ENCODE data around the gene DDRGK1. TPM values are rescaled to one million over a fixed set of nuclear protein-coding genes. Genes with fewer than 3 reads are reported as not detected.
"Not testable (repeated sequence)": the region's sequence is repeated elsewhere in the genome, so short reads cannot be mapped to it uniquely, and the experiment has no call there.

DDRGK1 gene
- total RNA-seq, 3 donors from 2014 or later, result 65.4 to 75.8 (median 68.9) TPM

DNA sequence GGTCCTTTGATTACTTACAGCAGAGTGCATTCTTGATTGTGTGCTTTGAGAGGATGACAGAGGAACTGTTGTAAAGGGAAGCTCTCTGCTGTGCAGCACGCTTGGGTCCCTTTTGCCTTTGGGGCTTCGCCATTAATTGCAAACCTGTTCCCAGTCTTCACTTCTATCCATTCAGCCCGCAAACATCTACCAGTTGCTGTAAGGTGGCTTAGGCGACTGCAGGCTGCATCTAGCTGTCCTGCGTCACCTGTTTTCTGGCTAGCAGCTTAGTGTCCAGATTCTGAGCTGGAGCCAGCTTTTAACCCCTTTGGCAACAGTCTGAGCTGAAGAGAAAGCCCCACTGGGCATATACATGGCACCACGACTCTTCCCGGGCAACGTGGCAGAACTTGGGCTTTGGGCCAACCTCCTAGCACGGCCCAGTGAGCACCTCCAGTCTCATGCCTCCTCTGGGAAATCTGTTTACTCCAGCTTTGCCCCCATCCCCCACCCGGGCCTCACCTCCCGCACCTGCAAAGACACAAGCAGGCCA is 42.3 kb downstream of the DDRGK1 start:
- no peak for DNase-seq
- Mint-ChIP-seq H3K4me1 (ENCODE audit: low read depth) (peaks cover 23% of the 10 kb centered on the region), H3K4me3 (no peak overlapping the region), H3K9me3 (no peaks in the 10 kb centered on the region), H3K36me3 (ENCODE audit: insufficient read depth) (peaks cover 4% of the 10 kb centered on the region), H3K27me3 (ENCODE audit: low read depth) (no peaks in the 10 kb centered on the region)
- no peak for ATAC-seq

DNA sequence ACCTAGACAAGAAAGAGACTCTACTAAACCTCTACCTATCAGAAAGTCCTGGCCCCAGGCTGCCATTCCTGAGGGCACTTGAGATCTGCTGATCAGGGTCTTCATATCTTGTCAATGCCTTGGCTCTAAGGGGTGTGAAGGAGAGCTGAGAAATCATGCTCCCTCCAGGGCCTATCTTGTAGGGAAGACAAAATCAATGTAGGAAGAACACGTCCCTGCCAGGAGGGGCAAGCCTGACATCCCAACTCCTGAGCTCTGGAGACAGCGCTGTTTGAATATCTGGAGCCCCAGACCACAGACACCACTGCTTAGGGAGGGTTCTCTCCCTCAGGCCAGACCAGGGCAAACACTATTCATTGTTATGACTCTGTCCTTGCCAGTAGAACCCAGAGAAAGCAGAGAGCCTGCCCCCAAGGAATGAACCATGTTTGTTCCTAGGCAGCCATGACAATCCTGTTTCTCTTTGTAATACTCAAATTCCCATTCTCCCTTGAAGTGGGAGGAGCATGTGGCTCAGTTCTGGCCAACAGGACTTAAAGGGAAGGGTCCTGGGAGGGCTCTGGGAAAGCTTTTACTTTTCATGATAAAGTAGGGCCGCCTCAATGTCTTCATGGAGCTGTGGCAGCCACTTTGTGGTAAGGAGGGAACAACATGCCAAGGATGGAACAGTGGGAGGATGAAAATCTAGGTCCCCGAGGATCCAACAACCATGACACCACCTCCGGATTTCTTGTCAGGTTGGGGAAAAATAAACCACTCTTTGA is 43.0 kb downstream of the DDRGK1 start:
- Mint-ChIP-seq H3K9me3 (no peaks in the 10 kb centered on the region), H3K36me3 (ENCODE audit: insufficient read depth) (peaks cover 6% of the 10 kb centered on the region), H3K4me3 (peak overlapping the region; percentile 58), H3K4me1 (ENCODE audit: low read depth) (peaks cover 30% of the 10 kb centered on the region), H3K27me3 (ENCODE audit: low read depth) (no peaks in the 10 kb centered on the region)
- DNase-seq (no peak), ATAC-seq (no peak)

DNA sequence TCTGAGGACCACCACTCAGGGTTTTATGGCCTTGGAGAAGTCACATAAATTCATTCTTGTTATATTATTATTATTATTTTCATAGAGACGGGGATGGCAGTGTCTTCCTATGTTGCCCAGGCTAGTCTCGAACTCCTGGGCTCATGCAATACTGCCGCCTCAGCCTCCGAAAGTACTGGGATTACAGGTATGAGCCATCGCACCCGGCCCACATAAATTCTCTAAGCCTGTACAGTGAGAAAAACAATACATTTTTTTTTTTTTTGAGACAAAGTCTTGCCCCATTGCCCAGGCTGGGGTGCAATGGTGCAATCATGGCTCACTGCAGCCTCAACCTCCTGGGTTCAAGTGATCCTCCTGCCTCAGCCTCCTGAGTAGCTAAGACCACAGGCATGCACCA is 44.1 kb downstream of the DDRGK1 start:
- no peak for ATAC-seq
- H3K27me3 Mint-ChIP-seq (ENCODE audit: low read depth), result no peaks in the 10 kb centered on the region
- no peaks in the 10 kb centered on the region for H3K9me3 Mint-ChIP-seq
- no peak for DNase-seq
- peak overlapping the region; percentile 21 for H3K4me3 Mint-ChIP-seq
- H3K4me1 Mint-ChIP-seq (ENCODE audit: low read depth), result peaks cover 41% of the 10 kb centered on the region
- peaks cover 10% of the 10 kb centered on the region for H3K36me3 Mint-ChIP-seq (ENCODE audit: insufficient read depth)

DNA sequence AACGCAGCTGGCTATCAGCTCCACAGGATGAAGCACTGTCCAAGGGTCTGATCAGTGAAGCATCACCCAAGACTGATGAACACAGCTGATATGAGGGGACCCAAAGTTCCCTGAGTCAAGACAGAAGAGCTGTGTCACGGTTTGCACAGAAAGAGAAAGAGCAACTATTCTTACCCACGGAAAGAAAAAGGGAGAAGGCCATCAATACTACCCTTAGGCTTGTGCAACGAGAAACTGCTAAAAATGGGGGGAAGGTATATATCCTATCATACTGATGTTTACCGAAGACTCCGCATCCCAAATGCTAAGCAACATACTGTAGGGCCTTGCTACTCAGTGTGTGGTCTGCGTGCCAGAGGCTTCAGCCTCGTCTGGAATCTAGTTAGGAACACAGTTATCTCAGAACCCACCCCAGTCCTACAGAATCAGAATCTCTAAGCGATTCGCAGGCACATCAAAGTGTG is 45.5 kb downstream of the DDRGK1 start:
- H3K27me3 Mint-ChIP-seq (ENCODE audit: low read depth), result no peaks in the 10 kb centered on the region
- DNase-seq (no peak), ATAC-seq (peak; percentile 32 to 46)
- no peaks in the 10 kb centered on the region for H3K9me3 Mint-ChIP-seq
- H3K4me3 Mint-ChIP-seq, result peak overlapping the region; percentile 94
- H3K36me3 Mint-ChIP-seq (ENCODE audit: insufficient read depth), result peaks cover 11% of the 10 kb centered on the region
- peaks cover 49% of the 10 kb centered on the region for H3K4me1 Mint-ChIP-seq (ENCODE audit: low read depth)

DNA sequence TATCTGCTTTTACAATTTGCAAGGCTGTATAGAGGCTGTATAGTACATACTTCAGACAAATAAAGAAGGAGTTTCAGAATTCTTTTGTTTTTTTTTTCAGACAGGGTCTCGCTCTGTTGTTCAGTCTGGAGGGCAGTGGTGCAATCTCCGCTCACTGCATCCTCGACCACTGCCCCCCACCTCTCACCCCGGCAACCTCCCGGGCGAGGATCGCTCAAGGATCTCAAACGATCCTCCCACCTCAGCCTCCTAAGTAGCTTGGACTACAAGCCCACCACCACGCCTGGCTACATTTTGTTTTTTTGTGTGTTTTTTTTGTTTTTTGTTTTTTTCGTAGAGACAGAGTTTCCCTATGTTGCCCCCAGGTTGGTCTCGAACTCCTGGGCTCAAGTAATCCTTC is 46.7 kb downstream of the DDRGK1 start:
- no peaks in the 10 kb centered on the region for H3K27me3 Mint-ChIP-seq (ENCODE audit: low read depth)
- peak overlapping the region; percentile 80 for H3K4me3 Mint-ChIP-seq
- peaks cover 16% of the 10 kb centered on the region for H3K36me3 Mint-ChIP-seq (ENCODE audit: insufficient read depth)
- H3K4me1 Mint-ChIP-seq (ENCODE audit: low read depth), result peaks cover 58% of the 10 kb centered on the region
- peak in 1 of 2 donors; percentile 3 for ATAC-seq
- no peaks in the 10 kb centered on the region for H3K9me3 Mint-ChIP-seq
- no peak for DNase-seq

DNA sequence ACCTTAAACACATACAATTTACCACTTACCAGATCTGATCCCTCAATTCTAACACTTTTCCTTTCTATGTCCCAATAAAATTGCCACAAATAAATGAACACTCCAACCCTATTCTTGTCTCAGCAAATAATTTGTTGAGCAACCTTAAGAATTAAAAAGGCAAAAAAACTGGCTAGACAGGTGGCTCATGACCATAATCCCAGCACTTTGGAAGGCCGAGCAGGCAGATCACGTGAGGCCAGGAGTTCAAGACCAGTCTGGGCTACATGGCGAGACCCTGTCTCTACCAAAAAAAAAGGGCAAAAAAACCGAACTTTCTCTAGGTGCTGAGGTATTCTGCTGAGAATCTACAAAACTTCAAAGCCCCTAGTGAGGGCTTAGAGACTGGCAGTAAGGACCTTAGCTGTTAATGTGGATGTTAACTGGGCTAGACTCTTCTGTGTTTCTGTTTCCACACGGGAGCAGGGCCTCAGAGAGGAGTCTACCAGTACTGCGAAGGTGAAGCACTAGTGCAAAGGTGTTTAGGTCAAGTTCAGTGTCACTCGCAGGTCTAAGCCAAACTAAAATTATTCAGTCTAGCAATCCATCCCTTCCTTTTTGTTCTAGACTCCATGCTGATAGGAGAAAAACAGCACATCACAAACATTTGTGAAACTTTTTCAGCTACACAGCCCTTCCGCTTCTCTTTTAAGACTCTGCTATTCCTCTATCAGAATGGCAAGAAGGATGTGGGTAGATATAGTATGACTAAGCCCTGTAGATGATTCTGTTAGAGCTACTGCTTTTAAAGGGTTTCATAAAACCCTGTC is 47.5 kb downstream of the DDRGK1 start:
- DNase-seq (no peak), ATAC-seq (peak; percentile 80 to 86)
- Mint-ChIP-seq H3K9me3 (no peaks in the 10 kb centered on the region), H3K4me3 (peak overlapping the region; percentile 80), H3K36me3 (ENCODE audit: insufficient read depth) (peaks cover 16% of the 10 kb centered on the region), H3K4me1 (ENCODE audit: low read depth) (peaks cover 63% of the 10 kb centered on the region), H3K27me3 (ENCODE audit: low read depth) (no peaks in the 10 kb centered on the region)

DNA sequence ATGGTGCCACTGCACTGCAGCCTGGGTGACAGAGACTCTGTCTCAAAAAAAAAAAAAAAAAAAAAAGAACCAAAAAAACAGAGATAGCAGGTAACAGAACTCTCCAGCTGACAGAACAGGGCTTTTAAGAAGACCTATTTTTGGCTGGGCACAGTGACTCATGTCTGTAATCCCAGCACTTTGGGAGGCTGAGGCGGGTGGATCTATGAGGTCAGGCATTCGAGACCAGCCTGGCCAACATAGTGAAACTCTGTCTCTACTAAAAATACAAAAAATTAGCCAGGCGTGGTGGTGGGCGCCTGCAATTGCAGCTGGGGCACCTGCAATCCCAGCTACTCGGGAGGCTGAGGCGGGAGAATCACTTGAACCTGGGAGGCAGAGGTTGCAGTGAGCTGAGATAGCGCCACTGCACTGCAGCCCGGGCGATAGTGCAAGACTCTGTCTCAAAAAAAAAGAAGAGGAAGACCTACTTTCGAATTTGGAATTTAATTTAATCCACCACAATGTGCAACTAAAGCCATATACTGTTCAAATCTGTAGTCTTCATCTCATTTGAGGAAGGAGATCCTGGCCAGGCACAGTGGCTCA is 52.3 kb downstream of the DDRGK1 start:
- ATAC-seq; H3K27me3 Mint-ChIP-seq (ENCODE audit: low read depth); H3K4me3 Mint-ChIP-seq; H3K9me3 Mint-ChIP-seq; DNase-seq: not testable (repeated sequence)
- H3K36me3 Mint-ChIP-seq (ENCODE audit: insufficient read depth), result peaks cover 34% of the 10 kb centered on the region
- H3K4me1 Mint-ChIP-seq (ENCODE audit: low read depth), result peaks cover 65% of the 10 kb centered on the region

DNA sequence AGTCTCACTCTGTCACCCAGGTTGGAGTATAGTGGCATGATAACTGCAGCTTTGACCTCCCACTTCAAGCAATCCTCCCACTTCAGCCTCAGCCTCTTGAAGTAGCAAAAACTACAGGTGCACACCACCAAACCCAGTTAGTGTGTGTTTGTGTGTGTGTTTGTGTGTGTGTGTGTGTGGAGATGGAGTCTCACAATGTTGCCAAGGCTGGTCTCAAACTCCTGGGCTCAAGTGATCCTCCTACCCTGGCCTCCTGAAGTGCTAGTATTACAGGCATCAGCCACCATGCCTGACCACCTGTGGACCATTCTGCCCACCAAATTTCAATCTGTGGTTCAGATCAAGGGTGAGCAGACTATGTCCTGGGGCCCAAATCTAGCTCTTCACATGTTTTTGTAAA is 53.6 kb downstream of the DDRGK1 start:
- Mint-ChIP-seq H3K36me3 (ENCODE audit: insufficient read depth) (peaks cover 36% of the 10 kb centered on the region), H3K27me3 (ENCODE audit: low read depth) (no peaks in the 10 kb centered on the region), H3K4me1 (ENCODE audit: low read depth) (peaks cover 57% of the 10 kb centered on the region), H3K9me3 (no peaks in the 10 kb centered on the region), H3K4me3 (no peak overlapping the region)
- no peak for DNase-seq
- no peak for ATAC-seq

DNA sequence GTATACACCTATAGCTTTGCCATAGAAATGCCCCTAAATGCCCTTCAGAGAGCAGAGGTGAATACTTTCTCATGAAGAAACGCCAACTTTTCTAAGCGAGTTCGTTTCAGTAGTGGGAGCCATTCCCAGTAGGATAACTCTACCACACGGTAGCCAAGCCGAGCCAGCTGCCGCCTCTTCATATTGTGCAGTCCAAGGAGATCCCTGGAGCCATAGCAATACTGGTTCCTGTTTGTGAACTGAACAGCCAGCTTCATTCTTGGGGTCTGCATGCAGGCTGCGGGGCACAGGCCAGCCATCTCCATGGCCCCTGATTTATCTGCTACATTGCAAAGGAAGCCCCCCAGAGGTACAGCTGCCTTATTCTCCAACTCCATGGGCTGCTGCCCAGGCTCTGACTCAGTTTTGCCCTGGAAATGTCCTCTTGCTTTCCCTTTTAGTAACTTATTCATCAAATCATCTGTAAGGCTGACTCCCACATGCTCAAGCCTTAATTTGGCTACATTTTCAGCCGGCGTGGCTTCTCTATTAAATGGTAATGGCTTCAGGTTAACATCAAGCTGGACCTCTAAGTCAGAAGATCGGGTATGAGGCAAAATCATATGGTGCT is 57.6 kb downstream of the DDRGK1 start:
- Mint-ChIP-seq H3K4me3 (no peak overlapping the region), H3K4me1 (ENCODE audit: low read depth) (peaks cover 30% of the 10 kb centered on the region), H3K27me3 (ENCODE audit: low read depth) (no peaks in the 10 kb centered on the region), H3K36me3 (ENCODE audit: insufficient read depth) (peaks cover 33% of the 10 kb centered on the region), H3K9me3 (no peaks in the 10 kb centered on the region)
- ATAC-seq, result no peak
- no peak for DNase-seq

DNA sequence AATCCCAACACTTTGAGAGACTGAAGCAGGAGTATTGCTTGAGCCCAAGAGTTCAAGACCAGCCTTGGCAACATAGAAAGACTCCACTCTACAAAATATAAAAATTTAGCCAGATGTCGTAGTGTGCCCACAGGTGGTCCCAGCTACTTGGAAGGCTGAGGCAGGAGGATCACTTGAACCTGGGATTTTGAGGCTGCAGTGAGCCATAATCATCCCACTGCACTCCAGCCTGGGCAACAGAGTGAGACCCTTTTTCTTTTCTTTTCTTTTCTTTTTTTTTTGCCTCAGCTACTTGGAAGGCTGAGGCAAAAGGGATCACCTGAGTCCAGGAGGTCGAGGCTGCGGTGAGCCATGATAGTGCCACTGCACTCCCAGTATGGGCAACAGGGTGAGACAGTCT is 62.7 kb downstream of the DDRGK1 start:
- ATAC-seq (no peak), DNase-seq (no peak)
- Mint-ChIP-seq H3K36me3 (ENCODE audit: insufficient read depth) (peaks cover 10% of the 10 kb centered on the region), H3K9me3 (no peaks in the 10 kb centered on the region), H3K27me3 (ENCODE audit: low read depth) (no peaks in the 10 kb centered on the region), H3K4me1 (ENCODE audit: low read depth) (peaks cover 13% of the 10 kb centered on the region), H3K4me3 (no peak overlapping the region)

Other genes with a start within 250 kb of the DDRGK1 start
- 1 to 10 TPM in 1 of 3 donors, under 1 TPM in 2; 0.46 to 3.0 (median 0.90) TPM for gene GNRH2, start 161.1 kb downstream of the DDRGK1 start, total RNA-seq
- 100 to 1,000 TPM; 117 to 148 (median 124) TPM for gene MRPS26, start 158.6 kb downstream of the DDRGK1 start, total RNA-seq
- gene OXT, start 133.1 kb downstream of the DDRGK1 start, total RNA-seq, result under 1 TPM in 1 of 3 donors, not detected in 2; 0.60 TPM
- gene AVP, start 120.0 kb downstream of the DDRGK1 start, total RNA-seq, result not detected
- 10 to 100 TPM; 27.7 to 29.9 (median 28.0) TPM for gene FASTKD5, start 44.8 kb downstream of the DDRGK1 start, total RNA-seq
- 1 to 10 TPM; 4.1 to 5.7 (median 5.2) TPM for gene UBOX5, start 44.8 kb downstream of the DDRGK1 start, total RNA-seq
- gene LZTS3, start 31.1 kb downstream of the DDRGK1 start, total RNA-seq, result 1 to 10 TPM in 1 of 3 donors, under 1 TPM in 2; 0.46 to 1.1 (median 0.61) TPM
- gene ITPA, start 4.8 kb upstream of the DDRGK1 start, total RNA-seq, result 100 to 1,000 TPM; 106 to 138 (median 130) TPM
- gene SLC4A11, start 34.5 kb upstream of the DDRGK1 start, total RNA-seq, result 1 to 10 TPM; 1.3 to 3.1 (median 1.4) TPM
- gene DNAAF9, start 203.0 kb upstream of the DDRGK1 start, total RNA-seq, result 1 to 10 TPM in 1 of 3 donors, under 1 TPM in 2; 0.78 to 1.1 (median 0.79) TPM